HCT116 (cell line): ENCODE data around the gene NTMT2. TPM values are rescaled to one million over a fixed set of nuclear protein-coding genes. Genes with fewer than 3 reads are reported as not detected.

ENCODE experiments used
- ATAC-seq: fragments of 200-7000 bp; cut with Tn5 transposase; 2 replicates; pipeline ENCODE4 v1.9.1; 2020; ENCODE audit warnings: mild to moderate bottlenecking, moderate library complexity
- BruUV-seq: library from RNA; stranded (reverse); fragments of 400-500 nt; replicated peaks from 2 replicates; lab custom pipeline; 2021; lab: Mats Ljungman, UMichigan
- CTCF ChIA-PET: fragments of 300-600 bp; sonication (Branson Sonifier 250); formaldehyde crosslinking; loops from one replicate; lab custom pipeline; 2021; ENCODE audit warnings: antibody characterized with exemption; lab: Charles Lee
- POLR2A ChIA-PET: fragments of 300-600, 350-600 bp; sonication (Branson Sonifier 250); formaldehyde crosslinking; loops from one replicate; lab custom pipeline; 2021; ENCODE audit warnings: antibody characterized with exemption; lab: Charles Lee
- RAD21 ChIA-PET, 2 experiments: fragments of 300-600 bp; sonication (Branson Sonifier 250); formaldehyde crosslinking; loops; one replicate each; lab custom pipeline; 2023; ENCODE audit warnings: low total read pairs in 2 of 2; ENCODE audit not compliant: uncharacterized antibody in 2 of 2, unreplicated experiment in 2 of 2, low non-redundant PET in 1 of 2; lab: Charles Lee
- DNase-seq: peaks from one replicate; pipeline ENCODE4 v3.0.0-alpha.2; 2010; ENCODE audit warnings: low read depth, low spot score
- H2AFZ ChIP-seq: fragments of 200-600 bp; shearing (Covaris generic), sonication (generic); 2 replicates; pipeline ENCODE4 v1.6.1; 2017; ENCODE audit warnings: low read depth, mixed run types, mixed read lengths, antibody characterized with exemption, low read length; ENCODE audit not compliant: poor library complexity, severe bottlenecking
- H3K27ac ChIP-seq: 2 replicates; pipeline ENCODE4 v1.5.1; 2012; ENCODE audit warnings: low read depth, low read length
- H3K27me3 ChIP-seq: fragments of 200-600 bp; sonication (generic); 2 replicates; pipeline ENCODE4 v1.6.1; 2016; ENCODE audit warnings: mixed run types, low read length, mixed read lengths; ENCODE audit not compliant: insufficient read depth
- H3K36me3 ChIP-seq, 2 experiments: fragments of 200-500 bp in 1 of 2; fragments of 200-600 bp in 1 of 2; sonication (Bioruptor generic) in 1 of 2; sonication (generic) in 1 of 2; 2 replicates each; pipeline versions ENCODE4 v1.5.1 to v1.6.1; 2014 to 2016; ENCODE audit warnings: low read length in 2 of 2, inconsistent platforms in 1 of 2, mixed read lengths in 1 of 2, mixed run types in 1 of 2; ENCODE audit not compliant: insufficient read depth in 2 of 2, control insufficient read depth in 1 of 2
- H3K4me1 ChIP-seq, 2 experiments: fragments of 200-600 bp in 1 of 2; sonication (generic) in 1 of 2; 2 replicates each; pipeline versions ENCODE4 v1.5.1 to v1.6.1; 2012 to 2017; ENCODE audit warnings: low read length in 2 of 2, inconsistent platforms in 1 of 2, mild to moderate bottlenecking in 1 of 2, mixed read lengths in 1 of 2, mixed run types in 1 of 2, moderate library complexity in 1 of 2; ENCODE audit not compliant: insufficient read depth in 2 of 2, control insufficient read depth in 1 of 2
- H3K4me2 ChIP-seq: fragments of 200-600 bp; sonication (generic); 2 replicates; pipeline ENCODE4 v1.6.1; 2017; ENCODE audit warnings: mixed run types, low read length, mixed read lengths
- H3K4me3 ChIP-seq, 2 experiments: fragments of 200-600 bp in 1 of 2; sonication (generic) in 1 of 2; replicated peaks in 1 of 2; 2 replicates each; pipeline ENCODE4 v1.5.1; 2011 to 2016; ENCODE audit warnings: low read length in 2 of 2, control low read depth in 1 of 2, low read depth in 1 of 2, mild to moderate bottlenecking in 1 of 2, mixed read lengths in 1 of 2, mixed run types in 1 of 2
- H3K79me2 ChIP-seq: fragments of 200-600 bp; sonication (generic); 2 replicates; pipeline ENCODE4 v1.6.1; 2017; ENCODE audit warnings: mild to moderate bottlenecking, mixed run types, low read length, moderate library complexity, mixed read lengths; ENCODE audit not compliant: insufficient read depth
- H3K9ac ChIP-seq: fragments of 200-600 bp; sonication (generic); 2 replicates; pipeline ENCODE4 v1.6.1; 2016; ENCODE audit warnings: low read length, mixed read lengths
- H3K9me2 ChIP-seq: fragments of 200-600 bp; sonication (generic), shearing (Covaris generic); 2 replicates; pipeline ENCODE4 v1.6.1; 2017; ENCODE audit warnings: mixed run types, mild to moderate bottlenecking, moderate library complexity; ENCODE audit not compliant: insufficient read depth
- H3K9me3 ChIP-seq, 2 experiments: fragments of 200-500 bp in 1 of 2; fragments of 200-600 bp in 1 of 2; sonication (Bioruptor generic) in 1 of 2; sonication (generic) in 1 of 2; 2 replicates each; pipeline ENCODE4 v1.6.1; 2014 to 2017; ENCODE audit warnings: low read length in 2 of 2, mixed read lengths in 2 of 2, inconsistent platforms in 1 of 2, low read depth in 1 of 2, mild to moderate bottlenecking in 1 of 2, mixed run types in 1 of 2, moderate library complexity in 1 of 2; ENCODE audit not compliant: control insufficient read depth in 1 of 2, insufficient read depth in 1 of 2
- H4K20me1 ChIP-seq: fragments of 200-600 bp; sonication (generic), shearing (Covaris generic); 2 replicates; pipeline ENCODE4 v1.6.1; 2017; ENCODE audit warnings: mixed run types, mild to moderate bottlenecking, moderate library complexity; ENCODE audit not compliant: insufficient read depth
- CBX3 ChIP-seq: IDR thresholded peaks from 2 replicates; pipeline ENCODE4 v1.6.1; 2012; ENCODE audit warnings: low read depth
- CTCF ChIP-seq, 3 experiments: fragments of 200-600 bp in 1 of 3; sonication (generic) in 1 of 3; IDR thresholded peaks in 2 of 3; conservative IDR thresholded peaks in 1 of 3; 2 replicates each; pipeline ENCODE4 v1.5.1; 2012 to 2017; ENCODE audit warnings: low read depth in 2 of 3, low read length in 2 of 3, antibody characterized with exemption in 1 of 3, borderline replicate concordance in 1 of 3, control low read depth in 1 of 3, mild to moderate bottlenecking in 1 of 3, mixed read lengths in 1 of 3, mixed run types in 1 of 3, moderate library complexity in 1 of 3; ENCODE audit not compliant: insufficient read depth in 1 of 3
- EZH2 ChIP-seq: fragments of 200-600 bp; sonication (generic); IDR thresholded peaks from 2 replicates; pipeline ENCODE4 v1.6.1; 2017; ENCODE audit warnings: antibody characterized with exemption, mixed run types
- EZH2phosphoT487 ChIP-seq: fragments of 200-600 bp; IDR thresholded peaks from 2 replicates; pipeline ENCODE4 v1.6.1; 2018; ENCODE audit warnings: antibody characterized with exemption, borderline replicate concordance
- FOSL1 ChIP-seq: IDR thresholded peaks from 2 replicates; pipeline ENCODE4 v1.6.1; 2012; ENCODE audit warnings: low read depth
- POLR2A ChIP-seq: IDR thresholded peaks from 2 replicates; pipeline ENCODE4 v1.7.0; 2011; ENCODE audit warnings: borderline replicate concordance; ENCODE audit not compliant: insufficient read depth, insufficient read length; ENCODE audit errors: extremely low read depth
- RAD21 ChIP-seq: IDR thresholded peaks from 2 replicates; pipeline ENCODE4 v1.6.1; 2012; ENCODE audit warnings: low read depth, mild to moderate bottlenecking
- REST ChIP-seq: IDR thresholded peaks from 2 replicates; pipeline ENCODE4 v1.6.1; 2012; ENCODE audit warnings: low read depth
- SIN3A ChIP-seq: IDR thresholded peaks from 2 replicates; pipeline ENCODE4 v1.6.1; 2012; ENCODE audit warnings: low read depth
- SP1 ChIP-seq: IDR thresholded peaks from 2 replicates; pipeline ENCODE4 v1.6.1; 2012; ENCODE audit warnings: low read depth
- YY1 ChIP-seq: IDR thresholded peaks from 2 replicates; pipeline ENCODE4 v1.6.1; 2011; ENCODE audit warnings: low read length, low read depth, moderate library complexity, mild to moderate bottlenecking; ENCODE audit not compliant: insufficient replicate concordance; ENCODE audit errors: extremely low read depth
- ZFX ChIP-seq: fragments of 450-650 bp; IDR thresholded peaks from 2 replicates; pipeline ENCODE4 v1.6.1; 2017
- ZNF274 ChIP-seq: fragments of 200-500 bp; sonication (Bioruptor generic); IDR thresholded peaks from 2 replicates; pipeline ENCODE4 v1.6.1; 2014; ENCODE audit warnings: mild to moderate bottlenecking, low read depth, low read length, inconsistent platforms
- intact Hi-C: fragments of 100-400 bp; cut with micrococcal nuclease; formaldehyde crosslinking; loops from 2 replicates; pipeline ENCODE4 v1.10.0; 2022
- total RNA-seq: library from RNA; stranded (reverse); gene quantifications from one replicate; pipeline ENCODE4 v1.2.1, GENCODE V29; 2021; ENCODE audit not compliant: unreplicated experiment
- TF ChIP-seq, protein P1 (sequence below): IDR thresholded peaks from 2 replicates; pipeline ENCODE4 v1.6.1; 2012

The NTMT2 gene
- total RNA-seq, 1 experiment from 2014 or later: not detected

GRCh38 chr1:170200621-170201397 lies 55.0 kb downstream of the NTMT2 start:
- Histone ChIP-seq H3K4me1 (no peaks in the 10 kb centered on the region), H4K20me1 (no peaks in the 10 kb centered on the region), H3K27ac (no peak overlapping the region), H3K9me3 (no peaks in the 10 kb centered on the region), H2AFZ (no peak overlapping the region), H3K4me3 (no peak overlapping the region), H3K9me2 (no peaks in the 10 kb centered on the region), H3K79me2 (no peaks in the 10 kb centered on the region), H3K27me3 (no peaks in the 10 kb centered on the region), H3K36me3 (no peaks in the 10 kb centered on the region), H3K4me2 (no peak overlapping the region), H3K9ac (no peak overlapping the region)
- TF ChIP-seq EZH2 (no peak), FOSL1 (no peak), EZH2phosphoT487 (no peak), CBX3 (no peak), REST (no peak), SP1 (no peak), CTCF (IDR thresholded peaks at IDR 0.05 in 2 of 3, conservative IDR thresholded peaks at IDR 0.05 in 1 of 3; ENCODE audit: borderline replicate concordance in 1 of 3, insufficient read depth in 1 of 3, low read depth in 2 of 3, low read length in 2 of 3) (no peak), ZNF274 (no peak), YY1 (no peak), POLR2A (no peak), SIN3A (no peak), RAD21 (no peak), ZFX (no peak)
- TF ChIP-seq, protein P1, sequence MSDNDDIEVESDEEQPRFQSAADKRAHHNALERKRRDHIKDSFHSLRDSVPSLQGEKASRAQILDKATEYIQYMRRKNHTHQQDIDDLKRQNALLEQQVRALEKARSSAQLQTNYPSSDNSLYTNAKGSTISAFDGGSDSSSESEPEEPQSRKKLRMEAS: no peak
- BruUV-seq: no TSS peak
- intact Hi-C loops: no loop called here
- CTCF ChIA-PET: no interaction called here
- DNase-seq (no peak), ATAC-seq (no peak)
- POLR2A ChIA-PET: no interaction called here
- RAD21 ChIA-PET: no interaction called here
